ENCODE data around the gene KRTAP4-2.

GRCh38 chr17:41133880-41134735 is 43.9 kb downstream of the KRTAP4-2 start:
- TF ChIP-seq EP300 (IDR thresholded peaks at IDR 0.05; ENCODE audit: borderline replicate concordance in 1 of 2, control insufficient read depth in 1 of 2, low read depth in 2 of 2, low read length in 2 of 2) (no peak), MTA2 (IDR thresholded peaks at IDR 0.05; ENCODE audit: low read depth) (no peak), EZH2 (IDR thresholded peaks at IDR 0.05; ENCODE audit: borderline replicate concordance, control insufficient read depth, low read depth, low read length) (no peak), TCF12 (IDR thresholded peaks at IDR 0.05; ENCODE audit: low read depth, low read length) (no peak), TBL1XR1 (IDR thresholded peaks at IDR 0.05; ENCODE audit: low read depth, low read length) (no peak), ZNF687 (IDR thresholded peaks at IDR 0.05) (no peak), POLR2AphosphoS5 (IDR thresholded peaks at IDR 0.05; ENCODE audit: low read length) (no peak)
